HEK293T (cell line): ENCODE results near the gene SLC8A3.

Experiments
- CTCF ChIA-PET: fragments of 350-600 bp; formaldehyde crosslinking; extraction: SDS; loops from one replicate; lab custom pipeline; 2021; ENCODE audit warnings: antibody characterized with exemption, inconsistent platforms; lab: Yijun Ruan, JAX
- POLR2A ChIA-PET: fragments of 350-600 bp; formaldehyde crosslinking; extraction: SDS; loops from one replicate; lab custom pipeline; 2020; ENCODE audit warnings: antibody characterized with exemption, inconsistent platforms; lab: Yijun Ruan, JAX
- DNase-seq: peaks from one replicate; pipeline ENCODE4 v3.0.0; 2012; ENCODE audit warnings: mixed read lengths; ENCODE audit errors: extremely low spot score
- ARNT ChIP-seq: fragments of 450-650 bp; IDR thresholded peaks from 2 replicates; pipeline ENCODE4 v1.6.1; 2017; ENCODE audit warnings: mild to moderate bottlenecking
- BHLHE40 ChIP-seq: fragments of 450-650 bp; IDR thresholded peaks from 2 replicates; pipeline ENCODE4 v1.6.1; 2016; ENCODE audit warnings: mild to moderate bottlenecking, moderate library complexity, borderline replicate concordance
- CTBP1 ChIP-seq: fragments of 450-650 bp; IDR thresholded peaks from 2 replicates; pipeline ENCODE4 v1.6.1; 2016; ENCODE audit warnings: borderline replicate concordance
- ELF4 ChIP-seq: fragments of 450-650 bp; IDR thresholded peaks from 2 replicates; pipeline ENCODE4 v1.6.1; 2017; ENCODE audit warnings: antibody characterized with exemption
- FOXA1 ChIP-seq: fragments of 450-650 bp; IDR thresholded peaks from 2 replicates; pipeline ENCODE4 v1.6.1; 2016; ENCODE audit warnings: mild to moderate bottlenecking
- FOXK2 ChIP-seq: fragments of 450-650 bp; IDR thresholded peaks from 2 replicates; pipeline ENCODE4 v1.6.1; 2016; ENCODE audit warnings: mild to moderate bottlenecking
- FOXM1 ChIP-seq: fragments of 450-650 bp; IDR thresholded peaks from 2 replicates; pipeline ENCODE4 v1.6.1; 2017; ENCODE audit warnings: mild to moderate bottlenecking, borderline replicate concordance
- HDGF ChIP-seq: fragments of 450-650 bp; IDR thresholded peaks from 2 replicates; pipeline ENCODE4 v1.6.1; 2017; ENCODE audit warnings: antibody characterized with exemption, borderline replicate concordance
- L3MBTL2 ChIP-seq: fragments of 450-650 bp; conservative IDR thresholded peaks from 2 replicates; pipeline ENCODE4 v1.6.1; 2016; ENCODE audit warnings: mild to moderate bottlenecking
- LEF1 ChIP-seq: fragments of 450-650 bp; IDR thresholded peaks from 2 replicates; pipeline ENCODE4 v1.6.1; 2017; ENCODE audit warnings: mild to moderate bottlenecking, borderline replicate concordance
- NFRKB ChIP-seq: fragments of 450-650 bp; IDR thresholded peaks from 2 replicates; pipeline ENCODE4 v1.6.1; 2016; ENCODE audit warnings: mild to moderate bottlenecking, moderate library complexity
- SP1 ChIP-seq: fragments of 450-650 bp; IDR thresholded peaks from 2 replicates; pipeline ENCODE4 v1.6.1; 2017
- SUZ12 ChIP-seq: fragments of 450-650 bp; IDR thresholded peaks from 2 replicates; pipeline ENCODE4 v1.6.1; 2016; ENCODE audit warnings: mild to moderate bottlenecking
- TARDBP ChIP-seq: fragments of 450-650 bp; IDR thresholded peaks from 2 replicates; pipeline ENCODE4 v1.6.1; 2016
- ZNF384 ChIP-seq: fragments of 450-650 bp; IDR thresholded peaks from 2 replicates; pipeline ENCODE4 v1.6.1; 2016
- TF ChIP-seq, protein P1 (sequence below): fragments of 450-650 bp; IDR thresholded peaks from 2 replicates; pipeline ENCODE4 v1.6.1; 2016

SLC8A3 gene

DNA sequence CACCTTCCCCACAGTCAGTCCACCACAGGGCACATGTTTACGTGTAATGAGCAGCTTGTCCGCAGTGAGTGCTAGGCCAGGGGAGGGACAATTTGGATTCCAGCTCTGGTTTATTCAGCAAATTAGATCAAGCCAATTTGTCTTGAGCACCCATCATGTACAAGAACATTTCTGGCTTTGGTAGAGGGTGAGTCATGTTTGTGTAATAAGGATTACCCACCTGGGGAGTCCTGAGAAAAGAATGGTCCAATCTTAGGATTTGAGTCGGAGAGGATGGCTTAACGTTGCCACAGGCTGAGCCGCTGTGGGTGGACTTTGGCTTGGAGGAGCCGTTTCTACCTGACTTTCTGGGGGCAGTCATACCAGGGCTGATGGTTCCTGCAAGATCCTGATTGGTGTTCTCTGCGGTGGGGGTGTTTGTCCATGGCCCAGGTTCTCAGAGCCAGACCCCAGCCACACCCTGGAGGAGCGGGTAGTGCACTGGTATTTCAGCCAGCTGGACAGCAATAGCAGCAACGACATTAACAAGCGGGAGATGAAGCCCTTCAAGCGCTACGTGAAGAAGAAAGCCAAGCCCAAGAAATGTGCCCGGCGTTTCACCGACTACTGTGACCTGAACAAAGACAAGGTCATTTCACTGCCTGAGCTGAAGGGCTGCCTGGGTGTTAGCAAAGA lies 165.8 kb downstream of the SLC8A3 start:
- no peak for DNase-seq
- CTCF ChIA-PET: no interaction called here
- POLR2A ChIA-PET: no interaction called here
- TF ChIP-seq BHLHE40: no peak
- TF ChIP-seq SUZ12: no peak
- TF ChIP-seq LEF1: no peak
- no peak for TF ChIP-seq FOXK2
- no peak for TF ChIP-seq NFRKB
- no peak for TF ChIP-seq ZNF384
- no peak for TF ChIP-seq ARNT
- TF ChIP-seq CTBP1: no peak
- no peak for TF ChIP-seq TARDBP
- TF ChIP-seq L3MBTL2: no peak

DNA sequence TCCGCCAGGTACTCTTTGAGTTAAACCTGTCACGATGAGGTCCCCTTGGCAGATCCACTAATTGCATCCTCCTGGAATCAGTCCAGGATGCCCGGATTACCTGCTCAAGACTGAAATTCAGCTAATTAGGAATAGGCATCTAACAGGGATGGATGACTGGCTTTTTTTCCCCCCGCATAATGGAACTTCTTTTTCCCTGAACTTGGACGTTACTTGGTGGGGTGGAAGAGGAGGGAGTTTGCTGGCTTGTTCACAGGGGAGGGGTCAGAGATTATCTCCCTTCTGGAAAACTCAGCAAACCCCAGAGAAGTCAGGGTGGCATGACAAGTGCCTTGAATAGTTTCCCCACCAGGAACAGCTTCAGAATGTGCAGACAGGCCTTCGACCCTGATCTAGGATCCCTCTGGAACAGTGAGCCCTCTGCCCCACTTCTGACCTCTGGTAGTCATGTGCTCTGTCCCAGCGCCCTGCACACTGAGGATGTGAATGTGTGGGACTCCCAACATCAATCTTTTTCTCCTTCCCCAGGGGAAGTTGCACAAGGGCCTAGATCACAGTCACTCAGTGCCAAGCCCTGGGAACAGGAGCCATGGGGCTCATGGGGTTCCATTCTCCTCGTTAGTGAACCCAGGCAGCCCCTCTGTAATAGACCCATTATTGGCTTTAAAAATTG lies 167.1 kb downstream of the SLC8A3 start:
- DNase-seq: no peak
- CTCF ChIA-PET: interaction anchor here (1.2 kb wide), 2 partner anchors 20 to 144 kb away, joined by 4 read pairs; no protein-coding TSS in a partner anchor
- POLR2A ChIA-PET: interaction anchor here (0.8 to 11.7 kb wide), 2 partner anchors 20 to 142 kb away, joined by 3 to 97 read pairs; partner anchors contain the start of gene SMOC1
- TF ChIP-seq SP1 (no peak), ELF4 (no peak), LEF1 (no peak), SUZ12 (no peak), BHLHE40 (no peak), FOXM1 (no peak), ZNF384 (no peak), HDGF (no peak), FOXA1 (no peak), L3MBTL2 (no peak), NFRKB (no peak), ARNT (no peak), TARDBP (no peak), CTBP1 (no peak), FOXK2 (no peak)
- TF ChIP-seq, protein P1, sequence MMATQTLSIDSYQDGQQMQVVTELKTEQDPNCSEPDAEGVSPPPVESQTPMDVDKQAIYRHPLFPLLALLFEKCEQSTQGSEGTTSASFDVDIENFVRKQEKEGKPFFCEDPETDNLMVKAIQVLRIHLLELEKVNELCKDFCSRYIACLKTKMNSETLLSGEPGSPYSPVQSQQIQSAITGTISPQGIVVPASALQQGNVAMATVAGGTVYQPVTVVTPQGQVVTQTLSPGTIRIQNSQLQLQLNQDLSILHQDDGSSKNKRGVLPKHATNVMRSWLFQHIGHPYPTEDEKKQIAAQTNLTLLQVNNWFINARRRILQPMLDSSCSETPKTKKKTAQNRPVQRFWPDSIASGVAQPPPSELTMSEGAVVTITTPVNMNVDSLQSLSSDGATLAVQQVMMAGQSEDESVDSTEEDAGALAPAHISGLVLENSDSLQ: no peak

DNA sequence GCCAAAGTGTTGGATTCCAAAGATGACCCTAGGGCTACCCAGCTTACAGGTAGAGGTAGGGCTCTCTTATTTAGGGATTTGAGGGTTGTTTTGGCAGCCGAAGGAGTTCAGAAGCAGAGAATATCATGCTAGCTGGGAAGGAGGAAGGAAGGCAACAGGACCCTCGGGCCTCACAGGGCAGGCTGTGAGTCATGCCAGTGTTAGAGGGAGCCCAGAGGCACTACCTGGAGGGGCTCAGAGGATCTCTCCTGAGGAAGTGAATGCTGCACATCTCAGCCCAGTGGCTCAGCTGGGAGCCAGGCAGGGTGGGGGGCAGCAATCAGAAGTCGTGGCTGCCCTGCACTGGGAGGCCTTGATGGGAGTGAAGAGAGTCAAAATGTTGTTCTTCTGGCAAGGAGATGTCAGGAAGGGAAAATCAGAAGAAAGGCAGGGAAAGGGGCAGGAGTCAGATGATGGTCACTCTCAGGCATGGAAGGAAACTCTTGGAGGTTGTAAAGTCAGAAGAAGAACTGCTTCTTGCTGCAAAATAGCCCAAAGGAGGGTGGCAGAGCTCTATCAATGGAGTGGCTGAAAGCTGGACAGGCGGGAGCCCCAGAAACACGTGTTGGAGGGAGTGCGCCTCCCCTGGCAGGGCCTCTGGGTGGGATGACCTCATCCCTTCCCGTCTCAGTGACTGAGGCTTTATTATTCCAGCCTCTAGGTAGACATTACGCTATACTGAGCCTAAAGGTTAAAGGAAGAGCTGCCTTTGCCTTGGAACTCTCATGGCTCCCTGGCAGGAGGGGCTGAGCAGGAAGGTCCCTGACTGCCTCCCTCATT lies 168.2 kb downstream of the SLC8A3 start:
- TF ChIP-seq L3MBTL2 (0 out of 2 replicates have a peak, but pooled peaks have one; percentile 27), CTBP1 (no peak)
- DNase-seq: no peak
- ChIA-PET POLR2A (interaction anchor here (0.7 to 11.7 kb wide), 4 partner anchors 12 to 141 kb away, joined by 3 to 97 read pairs (median 3); partner anchors contain the start of gene SMOC1), CTCF (interaction anchor here (0.7 to 1.2 kb wide), 5 partner anchors 10 to 202 kb away, joined by 3 to 4 read pairs (median 4); no protein-coding TSS in a partner anchor)

DNA sequence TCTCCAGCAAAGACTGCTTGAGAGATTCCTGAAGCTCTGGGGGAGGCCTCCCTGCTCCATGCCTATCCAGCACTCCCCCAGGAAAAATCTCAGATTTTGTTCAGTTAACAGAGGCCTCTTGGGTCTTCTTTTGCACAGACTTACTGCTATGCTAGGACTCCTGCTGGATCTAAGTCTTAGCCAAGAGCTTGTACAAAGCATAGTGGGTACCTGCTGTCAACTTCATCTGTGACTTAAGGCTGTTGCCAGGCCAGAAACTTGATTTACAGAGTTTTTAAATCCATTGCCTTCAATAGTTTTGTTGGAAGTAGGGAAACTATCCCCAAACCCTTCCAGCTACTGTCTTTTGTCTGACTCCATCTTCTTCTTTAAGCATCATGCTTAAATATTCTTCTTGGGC lies 169.1 kb downstream of the SLC8A3 start:
- POLR2A ChIA-PET: interaction anchor here (11.7 kb wide), 1 partner anchor 140 kb away, joined by 97 read pairs; the partner anchor contains the start of gene SMOC1
- DNase-seq: no peak
- CTCF ChIA-PET: interaction anchor here (0.9 to 1.3 kb wide), 3 partner anchors 9 to 201 kb away, joined by 3 to 4 read pairs (median 3); no protein-coding TSS in a partner anchor
- no peak for TF ChIP-seq FOXM1
- no peak for TF ChIP-seq HDGF
- TF ChIP-seq ZNF384: no peak
- TF ChIP-seq SP1: no peak
- TF ChIP-seq LEF1: no peak
- no peak for TF ChIP-seq BHLHE40
- TF ChIP-seq FOXK2: no peak
- TF ChIP-seq ELF4: no peak
- TF ChIP-seq, protein P1: no peak
- no peak for TF ChIP-seq ARNT
- no peak for TF ChIP-seq CTBP1

DNA sequence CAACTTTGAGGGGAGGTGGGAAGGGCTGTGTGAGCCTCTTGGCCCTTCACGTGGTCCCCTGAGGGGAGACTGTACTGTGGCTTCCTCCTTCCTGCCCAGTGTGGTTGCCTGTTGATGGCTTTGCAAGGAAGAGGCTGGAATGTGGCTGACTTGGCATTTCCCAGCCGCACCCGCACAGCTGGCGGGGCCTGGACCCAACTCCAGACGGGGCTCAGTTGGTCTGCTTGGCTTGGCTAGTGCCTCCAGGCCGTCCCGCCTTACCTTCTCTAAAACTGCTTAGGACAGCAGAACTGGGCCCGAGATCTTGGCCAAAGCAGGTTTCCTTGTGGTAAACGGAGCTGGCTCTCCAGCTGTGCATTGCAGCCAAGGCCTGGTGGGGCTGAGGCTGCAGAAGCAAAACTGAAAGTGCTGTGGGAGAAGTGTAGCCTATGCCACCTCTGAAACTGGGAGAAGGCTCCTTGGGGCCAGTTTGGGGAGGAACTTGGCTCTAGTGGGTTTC lies 170.0 kb downstream of the SLC8A3 start:
- no peak for DNase-seq
- ChIA-PET POLR2A (interaction anchor here (1.0 to 11.7 kb wide), 2 partner anchors 10 to 139 kb away, joined by 3 to 97 read pairs; partner anchors contain the start of gene SMOC1), CTCF (interaction anchor here (1.1 to 1.3 kb wide), 2 partner anchors 19 to 141 kb away, joined by 3 read pairs; no protein-coding TSS in a partner anchor)
- TF ChIP-seq ARNT (no peak), BHLHE40 (no peak), SP1 (no peak), HDGF (no peak), CTBP1 (no peak), NFRKB (no peak), LEF1 (no peak), ZNF384 (no peak), TARDBP (no peak), L3MBTL2 (no peak), ELF4 (no peak), FOXM1 (no peak), SUZ12 (no peak)
- TF ChIP-seq, protein P1: no peak
